Measurements from ENCODE around the gene TDO2.
"Not testable (repeated sequence)": the region's sequence is repeated elsewhere in the genome, so short reads cannot be mapped to it uniquely, and the experiment has no call there.

- TF ChIP-seq CTCF (conservative IDR thresholded peaks at IDR 0.05; ENCODE audit: low read depth, low read length); MAFK (IDR thresholded peaks at IDR 0.05; ENCODE audit: low read depth, low read length); BHLHE40 (IDR thresholded peaks at IDR 0.05; ENCODE audit: low read depth, low read length): not testable (repeated sequence)
Observed at GRCh38 chr4:155934634-155935033, 31.1 kb downstream of the TDO2 start.

Data from IMR-90 (cell line).